HepG2 (cell line): ENCODE data around the gene PHKG1. TPM values are rescaled to one million over a fixed set of nuclear protein-coding genes. Genes with fewer than 3 reads are reported as not detected.

Source experiments
- ATAC-seq: fragments of 200-7000 bp; cut with Tn5 transposase; 3 replicates; pipeline ENCODE4 v1.9.1; 2020; ENCODE audit warnings: mild to moderate bottlenecking, moderate library complexity
- BruUV-seq: library from RNA; stranded (reverse); fragments of 400-500 nt; replicated peaks from 2 replicates; lab custom pipeline; 2021; lab: Mats Ljungman, UMichigan
- CTCF ChIA-PET: fragments of 300-600 bp; formaldehyde crosslinking; extraction: SDS; loops from one replicate; lab custom pipeline; 2021; ENCODE audit warnings: low total read pairs, inconsistent platforms, low intra/inter-chr PET ratio; lab: Yijun Ruan, JAX
- POLR2A ChIA-PET: fragments of 350-600 bp; sonication (Branson Sonifier 250); formaldehyde crosslinking; loops from one replicate; lab custom pipeline; 2020; ENCODE audit warnings: antibody characterized with exemption, inconsistent platforms; lab: Yijun Ruan, JAX
- DNase-seq: peaks from one replicate; pipeline ENCODE4 v3.0.0-alpha.2; 2015; ENCODE audit warnings: low spot score
- FAIRE-seq: peaks from 3 replicates; lab custom pipeline; 2011; peaks lifted over from hg19 to GRCh38; lab: Jason Lieb, UNC
- H2AFZ ChIP-seq: one replicate; pipeline ENCODE4 v1.6.1; 2011; ENCODE audit warnings: low read length, inconsistent platforms
- H3K27ac ChIP-seq: fragments of 300-600 bp; 3 replicates; pipeline ENCODE4 v1.8.0; 2011; ENCODE audit warnings: mixed run types, mild to moderate bottlenecking, mixed read lengths, low read length, inconsistent platforms; ENCODE audit not compliant: insufficient read depth; ENCODE audit errors: extremely low read length
- H3K27me3 ChIP-seq, 2 experiments: fragments of 200-600 bp in 1 of 2; 2 replicates in 1 of 2; 3 replicates in 1 of 2; pipeline versions ENCODE4 v1.6.0 to v1.8.0; 2011; ENCODE audit warnings: low read length in 2 of 2, mild to moderate bottlenecking in 2 of 2, moderate library complexity in 2 of 2, inconsistent platforms in 1 of 2; ENCODE audit not compliant: insufficient read depth in 2 of 2, control insufficient read depth in 1 of 2
- H3K36me3 ChIP-seq, 2 experiments: fragments of 200-600 bp in 1 of 2; replicated peaks in 1 of 2; 2 replicates in 1 of 2; 3 replicates in 1 of 2; pipeline versions ENCODE4 v1.5.1 to v1.8.0; 2011; ENCODE audit warnings: low read length in 2 of 2, inconsistent platforms in 1 of 2; ENCODE audit not compliant: insufficient read depth in 2 of 2, control insufficient read depth in 1 of 2
- H3K4me1 ChIP-seq: 2 replicates; pipeline ENCODE4 v1.5.1; 2012; ENCODE audit warnings: low read length, inconsistent platforms; ENCODE audit not compliant: insufficient read depth
- H3K4me2 ChIP-seq: 2 replicates; pipeline ENCODE4 v1.6.0; 2011; ENCODE audit warnings: low read depth, low read length, inconsistent platforms
- H3K4me3 ChIP-seq, 3 experiments: fragments of 200-600 bp in 1 of 3; sonication (generic), shearing (Covaris generic) in 1 of 3; replicated peaks in 1 of 3; 2 replicates each; pipeline ENCODE4 v1.5.1; 2011 to 2016; ENCODE audit warnings: low read length in 3 of 3, inconsistent platforms in 2 of 3, low read depth in 2 of 3, mild to moderate bottlenecking in 2 of 3, control low read depth in 1 of 3, mixed read lengths in 1 of 3; ENCODE audit not compliant: insufficient read depth in 1 of 3
- H3K79me2 ChIP-seq: one replicate; pipeline ENCODE4 v1.6.1; 2011; ENCODE audit warnings: low read length, inconsistent platforms; ENCODE audit not compliant: insufficient read depth
- H3K9ac ChIP-seq: 2 replicates; pipeline ENCODE4 v1.6.0; 2011; ENCODE audit warnings: mild to moderate bottlenecking, low read depth, low read length, inconsistent platforms; ENCODE audit not compliant: insufficient read depth
- H3K9me3 ChIP-seq: 2 replicates; pipeline ENCODE4 v1.5.1; 2012; ENCODE audit warnings: mild to moderate bottlenecking, low read length
- H4K20me1 ChIP-seq: 2 replicates; pipeline ENCODE4 v1.6.0; 2011; ENCODE audit warnings: inconsistent platforms, mild to moderate bottlenecking, low read length, moderate library complexity; ENCODE audit not compliant: insufficient read depth
- AHR ChIP-seq: IDR thresholded peaks from 2 replicates; pipeline ENCODE4 v1.6.1; 2018; ENCODE audit warnings: missing genetic modification reagents, missing compliant biosample characterization
- BRCA1 ChIP-seq: sonication (generic); formaldehyde crosslinking; IDR thresholded peaks from 2 replicates; pipeline ENCODE4 v1.4.0; 2020; ENCODE audit warnings: missing genetic modification reagents
- E2F1 ChIP-seq: sonication (generic); formaldehyde crosslinking; IDR thresholded peaks from 2 replicates; pipeline ENCODE4 v1.5.0; 2020; ENCODE audit warnings: missing genetic modification reagents
- ERF ChIP-seq: IDR thresholded peaks from 2 replicates; pipeline ENCODE4 v1.6.1; 2018; ENCODE audit warnings: missing biosample characterization, missing genetic modification reagents
- FOXC1 ChIP-seq: sonication (generic); formaldehyde crosslinking; IDR thresholded peaks from 2 replicates; pipeline ENCODE4 v1.8.0; 2022; ENCODE audit warnings: mild to moderate bottlenecking, missing genetic modification reagents, borderline replicate concordance
- HDAC2 ChIP-seq: sonication (generic); formaldehyde crosslinking; IDR thresholded peaks from 2 replicates; pipeline ENCODE4 v1.4.0; 2020; ENCODE audit warnings: missing genetic modification reagents
- HOXD1 ChIP-seq: sonication (generic); formaldehyde crosslinking; IDR thresholded peaks from 2 replicates; pipeline ENCODE4 v1.5.0; 2020; ENCODE audit warnings: missing genetic modification reagents
- JUNB ChIP-seq: sonication (generic); formaldehyde crosslinking; IDR thresholded peaks from 2 replicates; pipeline ENCODE4 v1.8.0; 2022; ENCODE audit warnings: missing genetic modification reagents, mild to moderate bottlenecking, borderline replicate concordance
- MIER2 ChIP-seq: IDR thresholded peaks from 2 replicates; pipeline ENCODE4 v1.6.1; 2016; ENCODE audit warnings: missing biosample characterization, missing genetic modification reagents
- MTERF4 ChIP-seq: sonication (generic); formaldehyde crosslinking; IDR thresholded peaks from 2 replicates; pipeline ENCODE4 v1.8.0; 2023; ENCODE audit warnings: mild to moderate bottlenecking, missing genetic modification reagents
- NCOR1 ChIP-seq: fragments of 200-600 bp; sonication (generic); IDR thresholded peaks from 2 replicates; pipeline ENCODE4 v1.7.0; 2017; ENCODE audit warnings: antibody characterized with exemption, low read length, borderline replicate concordance
- PRPF4 ChIP-seq: fragments of 200-400 bp; formaldehyde crosslinking; IDR thresholded peaks from 2 replicates; pipeline ENCODE4 v1.6.1; 2016; ENCODE audit warnings: low read length, low read depth; ENCODE audit not compliant: poor library complexity, severe bottlenecking
- TARDBP ChIP-seq: sonication (generic); formaldehyde crosslinking; IDR thresholded peaks from 2 replicates; pipeline ENCODE4 v1.8.0; 2022; ENCODE audit warnings: mild to moderate bottlenecking, missing genetic modification reagents
- TERF1 ChIP-seq: sonication (generic); formaldehyde crosslinking; IDR thresholded peaks from 2 replicates; pipeline ENCODE4 v1.8.0; 2022; ENCODE audit warnings: mild to moderate bottlenecking, missing genetic modification reagents, moderate library complexity
- TMF1 ChIP-seq: sonication (generic); formaldehyde crosslinking; IDR thresholded peaks from 2 replicates; pipeline ENCODE4 v1.8.1; 2022; ENCODE audit warnings: low read depth, missing genetic modification reagents
- XBP1 ChIP-seq: sonication (generic); formaldehyde crosslinking; IDR thresholded peaks from 2 replicates; pipeline ENCODE4 v1.5.0; 2020; ENCODE audit warnings: missing genetic modification reagents
- ZBTB8A ChIP-seq: sonication (generic); formaldehyde crosslinking; IDR thresholded peaks from 2 replicates; pipeline ENCODE4 v1.4.0; 2020; ENCODE audit warnings: mild to moderate bottlenecking, low read depth, missing genetic modification reagents, borderline replicate concordance
- ZFYVE20 ChIP-seq: sonication (generic); formaldehyde crosslinking; IDR thresholded peaks from 2 replicates; pipeline ENCODE4 v1.8.0; 2023; ENCODE audit warnings: low read depth, mild to moderate bottlenecking, moderate library complexity, missing genetic modification reagents, borderline replicate concordance
- ZMYM4 ChIP-seq: sonication (generic); formaldehyde crosslinking; IDR thresholded peaks from 2 replicates; pipeline ENCODE4 v1.8.1; 2023; ENCODE audit warnings: mild to moderate bottlenecking, missing genetic modification reagents
- ZNF552 ChIP-seq: sonication (generic); formaldehyde crosslinking; IDR thresholded peaks from 2 replicates; pipeline ENCODE4 v1.9.0; 2022; ENCODE audit warnings: missing genetic modification reagents, mild to moderate bottlenecking, borderline replicate concordance
- ZNF619 ChIP-seq: sonication (generic); formaldehyde crosslinking; IDR thresholded peaks from 2 replicates; pipeline ENCODE4 v1.4.0; 2020; ENCODE audit warnings: mild to moderate bottlenecking, missing genetic modification reagents
- ZNF83 ChIP-seq: sonication (generic); formaldehyde crosslinking; IDR thresholded peaks from 2 replicates; pipeline ENCODE4 v1.4.0; 2020; ENCODE audit warnings: missing genetic modification reagents, mild to moderate bottlenecking, borderline replicate concordance
- WGBS: methylation state at CpG from one replicate; pipeline ENCODE4 v1.1.6; 2017; ENCODE audit warnings: low lambda C conversion rate; 5-methylcytosine and 5-hydroxymethylcytosine counted together
- in situ Hi-C: cut with HindIII; loops from 2 replicates; pipeline ENCODE4 v1.10.0; 2017; ENCODE audit warnings: low pct_unique_long_range_greater_than_20kb; ENCODE audit not compliant: extremely low pct_ligation_motif_present
- intact Hi-C: fragments of 100-400 bp; cut with micrococcal nuclease; formaldehyde crosslinking; loops from one replicate; pipeline ENCODE4 v1.10.0; 2022; ENCODE audit not compliant: unreplicated experiment
- polyA plus RNA-seq, 8 experiments: library from polyadenylated mRNA; depleted of rRNA in 3 of 8; stranded (reverse) in 7 of 8; unstranded in 1 of 8; fragments of >200 nt; fragmentation: Illumina TruSeq in 4 of 8; extraction: Trizol in 4 of 8; gene quantifications; 2 replicates each; pipeline versions ENCODE4 v1.2.1 to v1.2.3, GENCODE V29; 2011 to 2016; ENCODE audit warnings: low read depth in 4 of 8, missing spikeins in 1 of 8, mixed read lengths in 1 of 8; ENCODE audit not compliant: insufficient read depth in 1 of 8
- total RNA-seq, 5 experiments: library from RNA; depleted of rRNA; stranded (reverse); fragments of >200 nt; fragmentation: Illumina TruSeq; extraction: Trizol; gene quantifications; 2 replicates each; pipeline ENCODE4 v1.2.3, GENCODE V29; 2016; ENCODE audit warnings: low read depth in 1 of 5

The PHKG1 gene
- total and polyA plus RNA-seq, 2 of the 13 experiments (the other 11 are each of a cell fraction or from before 2014, with no cell fraction given), result 0.44 to 0.71 TPM

- H3K4me2 ChIP-seq, result peak overlapping the region; percentile 50
- peak; percentile 56 for DNase-seq
- BruUV-seq, result TSS peak; percentile 63
- CTCF ChIA-PET, result no interaction called here
- H3K27ac ChIP-seq, result peak overlapping the region; percentile 48
- intact Hi-C loops (loop anchor here (10.0 kb wide), 1 partner anchor 335 kb away; no protein-coding TSS in a partner anchor), in situ Hi-C loops (loop anchor here (10.0 to 25.0 kb wide), 2 partner anchors 317 to 435 kb away; no protein-coding TSS in a partner anchor)
- FAIRE-seq, result no peak
- ATAC-seq, result peak; percentile 91
- H3K9ac ChIP-seq, result peak overlapping the region; percentile 3; the same call in 1 of the 2 replicates
- no peak overlapping the region for H3K4me3 ChIP-seq
- H3K27me3 ChIP-seq, result no peaks in the 10 kb centered on the region
- WGBS, result 20% methylated on average over 11 of the region's 12 CpGs
- no peaks in the 10 kb centered on the region for H3K9me3 ChIP-seq
- H3K4me1 ChIP-seq, result peaks cover 21% of the 10 kb centered on the region
- H4K20me1 ChIP-seq, result no peaks in the 10 kb centered on the region
- peaks cover 1 to 3% of the 10 kb centered on the region in 2 experiments; a peak in 1 of 5 replicates for H3K36me3 ChIP-seq
- POLR2A ChIA-PET, result interaction anchor here (0.7 to 1.4 kb wide), 7 partner anchors 12 to 902 kb away, joined by 3 to 11 read pairs (median 4); partner anchors contain the start of genes CCT6A, CHCHD2, NIPSNAP2 and PSPH
- no peaks in the 10 kb centered on the region for H3K79me2 ChIP-seq
- H2AFZ ChIP-seq, result no peak overlapping the region
- TF ChIP-seq HOXD1 (CRISPR knock-in tag) (no peak), HDAC2 (CRISPR knock-in tag) (no peak), TARDBP (CRISPR knock-in tag) (peak; percentile 39; the same call in 1 of the 2 replicates), TMF1 (CRISPR knock-in tag) (no peak), FOXC1 (no peak), MIER2 (CRISPR knock-in tag) (no peak), ZNF619 (CRISPR knock-in tag) (no peak), E2F1 (CRISPR knock-in tag) (no peak), TERF1 (no peak), XBP1 (CRISPR knock-in tag) (no peak), ZNF83 (CRISPR knock-in tag) (no peak), AHR (no peak), ZBTB8A (CRISPR knock-in tag) (no peak), PRPF4 (no peak), ZFYVE20 (no peak), ZNF552 (CRISPR knock-in tag) (no peak), MTERF4 (CRISPR knock-in tag) (no peak), ERF (CRISPR knock-in tag) (0 out of 2 replicates have a peak, but pooled peaks have one; percentile 39), NCOR1 (no peak), BRCA1 (CRISPR knock-in tag) (no peak), ZMYM4 (CRISPR knock-in tag) (0 out of 2 replicates have a peak, but pooled peaks have one; percentile 17), JUNB (no peak)
Measured at GRCh38 chr7:56079450-56080185, 13.1 kb downstream of the PHKG1 start.
